ENCODE results near the gene PRKACA.

Gene PRKACA

GRCh38 chr19:14117668-14118164, at the start of gene PRKACA:
Gene PRKACA, minus strand, starts transcription at chr19:14117762. Its CDS starts 215 bp downstream, at chr19:14117547.
- DNase-seq (ENCODE audit: low read depth): peak; percentile 98

- no peak for DNase-seq (ENCODE audit: low read depth)
Observed at GRCh38 chr19:14166999-14167575, 49.5 kb upstream of the PRKACA start.

DNA sequence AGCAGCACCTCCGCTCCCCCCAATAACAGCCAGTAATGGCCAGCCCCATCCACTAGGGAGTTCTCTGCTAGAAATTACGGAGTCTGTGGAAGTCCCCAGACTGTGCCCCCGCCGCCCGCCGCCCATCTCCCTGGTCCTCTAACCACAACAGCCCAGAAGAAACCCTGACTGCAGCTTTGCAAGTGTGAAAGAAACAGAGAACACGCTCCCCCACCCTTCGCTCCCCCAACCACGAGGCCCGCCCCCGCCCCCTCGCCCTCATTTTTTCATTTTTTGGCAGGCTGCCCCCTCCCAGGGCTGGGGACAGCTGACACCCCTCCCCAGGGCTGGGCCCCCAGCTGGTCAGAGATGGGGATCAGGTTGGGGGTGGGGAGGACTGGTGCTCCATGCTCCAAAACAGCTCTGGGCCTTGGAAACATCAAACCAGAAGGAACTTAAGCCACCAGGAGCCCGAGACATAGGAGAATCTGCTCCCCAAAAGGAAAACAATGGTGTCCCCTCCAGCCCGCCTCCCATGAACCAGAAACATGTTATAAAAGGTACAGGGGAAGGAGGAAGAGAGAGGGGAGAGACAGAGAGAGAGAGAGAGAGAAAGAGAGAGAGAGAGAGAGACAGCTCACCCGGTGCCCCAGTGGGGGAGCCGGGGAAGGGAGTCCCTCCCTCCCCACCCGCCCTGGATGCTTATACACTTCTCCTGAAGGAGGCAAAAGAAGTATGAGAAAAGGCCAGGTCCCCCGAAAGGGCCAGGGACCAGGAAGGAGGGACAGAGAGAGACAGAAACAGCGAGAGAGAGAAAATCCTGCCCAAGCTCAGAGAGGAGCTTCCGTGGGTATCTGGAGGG, 48.6 kb upstream of the PRKACA start:
- no peak for DNase-seq (ENCODE audit: low read depth)

DNA sequence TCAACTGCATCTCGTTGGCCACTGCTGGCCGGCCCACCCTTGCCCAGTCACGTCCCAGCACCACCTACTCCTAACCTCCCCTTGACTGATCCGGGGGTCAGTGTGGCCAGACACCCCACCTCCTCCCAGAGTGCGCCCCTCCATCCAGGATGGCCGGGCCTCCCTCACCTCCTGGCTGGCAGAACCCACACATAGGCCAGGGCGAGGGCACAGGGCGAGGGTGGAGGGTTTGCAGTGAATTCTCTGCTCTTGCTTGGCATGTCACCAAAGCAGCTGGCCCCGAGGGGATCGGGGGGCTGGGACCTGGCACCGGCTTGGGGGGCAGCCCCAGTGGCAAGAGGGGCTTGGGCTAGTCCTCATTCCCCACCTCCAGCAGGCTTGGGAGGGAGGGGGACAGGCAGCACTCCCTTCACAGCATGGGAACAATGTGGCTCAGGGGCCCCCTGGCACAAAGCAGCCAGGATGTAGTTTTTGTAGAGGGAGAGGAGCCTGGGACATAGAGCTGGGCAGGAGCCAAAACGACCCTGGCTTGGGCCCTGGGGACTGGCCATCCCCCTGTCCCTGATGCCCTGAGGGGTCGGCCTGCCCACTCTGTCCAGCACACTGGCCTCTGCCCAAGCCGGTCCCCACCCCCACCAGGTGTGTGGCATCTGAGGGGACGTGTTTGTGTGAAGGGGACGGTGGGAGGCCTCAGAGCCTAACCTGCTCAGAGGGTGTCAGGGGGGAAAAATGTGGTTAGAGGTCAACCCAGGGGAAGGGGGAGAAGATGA, 47.3 kb upstream of the PRKACA start:
- DNase-seq (ENCODE audit: low read depth): no peak

DNA sequence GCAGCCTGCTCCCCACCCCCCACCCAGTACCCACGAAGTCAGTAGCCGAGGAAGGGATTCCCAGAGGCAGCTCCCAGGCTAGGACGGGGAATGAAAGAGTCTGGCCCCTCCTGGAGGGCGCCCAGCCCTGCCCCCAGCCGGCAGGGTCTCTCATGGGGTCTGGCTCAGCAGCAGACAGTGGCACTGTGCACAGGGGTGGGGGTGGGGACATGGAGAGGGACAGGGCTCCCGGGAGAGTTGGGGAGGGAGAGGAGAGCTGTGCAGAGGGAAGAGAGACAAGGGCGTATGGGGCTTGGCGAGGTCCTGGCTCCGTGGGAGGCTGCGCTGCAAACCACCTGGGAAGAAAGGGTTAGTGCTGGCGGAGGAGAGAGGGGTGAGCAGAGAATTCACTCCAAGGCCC, 46.5 kb upstream of the PRKACA start:
- DNase-seq (ENCODE audit: low read depth): no peak

DNA sequence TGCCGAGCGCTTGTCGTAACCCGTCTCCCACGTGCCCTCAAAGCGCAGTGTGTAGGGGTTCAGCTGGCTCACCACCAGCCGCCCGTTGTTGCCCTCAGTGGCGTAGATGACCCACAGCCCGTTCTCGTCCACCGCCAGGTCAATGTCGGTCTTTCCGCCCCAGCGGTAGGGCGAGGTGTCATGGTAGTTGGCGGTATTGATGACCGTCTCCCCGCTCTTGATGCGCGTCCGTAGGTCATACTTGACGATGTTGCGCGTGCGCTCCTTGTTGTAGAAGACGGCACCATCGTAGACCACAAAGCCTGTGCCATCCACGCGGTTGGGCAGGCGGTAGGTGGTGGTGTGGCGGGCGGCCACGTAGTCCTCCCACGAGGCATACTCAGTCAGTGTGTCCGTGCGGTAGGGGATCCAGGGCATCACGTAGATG, 45.3 kb upstream of the PRKACA start:
- no peak for DNase-seq (ENCODE audit: low read depth)

- DNase-seq (ENCODE audit: low read depth): no peak
Observed at GRCh38 chr19:14161305-14161704, 43.7 kb upstream of the PRKACA start.

DNA sequence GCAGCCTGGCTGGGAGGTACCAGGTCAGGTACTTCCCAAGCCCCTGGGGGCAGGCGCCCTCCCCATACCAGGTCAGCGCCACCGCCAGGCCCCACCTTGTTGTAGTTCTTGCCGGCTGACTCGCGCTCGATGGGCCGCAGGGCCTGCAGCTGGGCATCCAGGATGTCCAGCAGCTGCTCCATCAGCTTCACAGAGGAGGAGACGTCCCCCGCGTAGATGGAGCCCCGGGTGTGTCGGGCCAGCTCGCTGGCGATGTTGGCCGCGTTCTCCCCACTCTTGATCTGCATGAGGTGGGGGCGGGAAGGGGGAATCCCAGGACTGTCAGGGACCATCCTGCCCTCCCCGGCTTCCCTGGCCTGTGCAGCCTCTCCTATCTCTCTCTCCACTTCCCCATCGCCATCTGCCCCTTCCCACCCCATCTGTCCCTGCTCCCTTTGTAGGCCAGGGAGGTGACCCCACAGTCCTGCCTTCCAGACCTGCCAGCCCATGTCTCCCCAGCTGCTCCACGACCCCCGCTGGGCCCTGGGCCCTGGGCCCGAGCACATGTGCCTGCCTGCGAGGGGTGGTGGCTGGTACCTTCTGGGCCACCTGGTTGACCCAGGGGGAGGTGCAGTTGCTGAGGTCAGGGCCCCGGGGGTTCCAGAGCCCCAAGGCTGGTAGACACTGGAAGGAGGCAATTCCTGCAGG, 42.6 kb upstream of the PRKACA start:
- no peak for DNase-seq (ENCODE audit: low read depth)

- DNase-seq (ENCODE audit: low read depth): no peak
Observed at GRCh38 chr19:14159059-14159458, 41.5 kb upstream of the PRKACA start.

DNA sequence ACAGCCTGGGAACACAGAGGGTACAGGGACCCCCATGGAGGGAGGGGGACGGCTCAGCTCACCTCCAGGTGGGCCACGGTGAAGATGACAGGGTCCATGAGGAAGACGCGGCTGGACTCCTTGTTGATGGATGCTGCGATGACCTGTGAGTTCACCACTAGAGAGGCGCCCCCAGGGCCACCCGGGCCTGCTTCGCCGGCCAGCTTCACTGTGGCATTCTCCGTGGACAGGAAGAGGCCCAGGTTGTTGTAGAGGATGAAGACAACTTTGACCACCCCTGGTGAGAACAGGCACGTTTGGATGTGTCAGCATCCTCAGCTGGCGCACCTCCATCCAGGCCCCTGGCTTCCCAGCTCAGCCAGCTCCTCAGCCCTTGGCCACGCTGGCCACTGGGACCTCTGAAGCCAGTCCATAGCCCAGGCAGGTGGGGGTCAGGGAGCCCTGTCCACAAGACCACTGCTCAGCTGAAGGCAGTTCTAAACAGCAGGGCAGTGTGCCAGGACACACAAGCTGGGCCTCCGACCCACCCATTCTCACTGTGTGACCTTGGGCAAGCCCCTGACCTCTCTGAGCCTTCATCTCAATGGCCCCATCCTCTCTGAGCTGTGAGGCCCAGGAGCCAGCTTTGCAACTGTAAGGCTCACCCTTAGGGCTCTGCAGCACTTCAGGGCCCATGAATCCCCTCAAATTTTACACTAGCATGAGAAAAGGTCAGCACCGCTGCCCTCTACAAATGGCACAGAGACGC, 40.9 kb upstream of the PRKACA start:
- no peak for DNase-seq (ENCODE audit: low read depth)

DNA sequence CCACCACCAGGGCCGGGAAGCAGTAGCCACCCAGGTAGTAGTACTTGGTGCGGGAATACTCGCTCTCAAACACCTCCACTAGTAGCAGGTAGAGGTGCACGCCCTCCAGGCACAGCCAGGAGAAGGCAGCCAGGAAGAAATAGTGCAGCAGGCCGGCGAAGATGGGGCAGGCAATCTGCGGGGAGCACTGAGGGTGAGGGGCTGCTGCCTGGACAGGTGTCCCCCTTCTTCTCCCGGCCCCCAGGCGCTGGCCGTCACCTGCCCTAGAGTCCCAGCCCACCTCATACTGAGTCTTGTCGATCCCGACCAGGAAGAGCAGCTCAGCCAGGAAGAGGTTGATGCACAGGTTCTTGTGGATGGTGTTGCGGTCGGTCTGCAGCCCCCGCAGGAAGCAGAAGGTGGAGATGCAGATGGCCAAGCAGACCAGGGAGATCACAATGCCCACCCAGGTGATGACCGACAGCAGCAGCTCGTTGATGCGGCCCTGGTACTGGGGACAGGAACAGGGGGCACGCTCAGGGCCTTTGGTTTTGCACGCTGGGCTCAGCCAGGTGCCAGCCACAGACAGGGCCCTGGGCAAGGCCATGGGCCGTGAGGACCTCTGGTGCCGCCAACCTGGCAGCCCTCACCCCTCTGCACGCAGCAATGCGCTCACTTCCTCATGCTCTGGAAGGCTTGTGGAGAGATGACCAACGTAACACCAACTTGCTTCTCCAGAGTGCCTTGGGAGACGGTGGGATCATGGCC, 39.6 kb upstream of the PRKACA start:
- no peak for DNase-seq (ENCODE audit: low read depth)

DNA sequence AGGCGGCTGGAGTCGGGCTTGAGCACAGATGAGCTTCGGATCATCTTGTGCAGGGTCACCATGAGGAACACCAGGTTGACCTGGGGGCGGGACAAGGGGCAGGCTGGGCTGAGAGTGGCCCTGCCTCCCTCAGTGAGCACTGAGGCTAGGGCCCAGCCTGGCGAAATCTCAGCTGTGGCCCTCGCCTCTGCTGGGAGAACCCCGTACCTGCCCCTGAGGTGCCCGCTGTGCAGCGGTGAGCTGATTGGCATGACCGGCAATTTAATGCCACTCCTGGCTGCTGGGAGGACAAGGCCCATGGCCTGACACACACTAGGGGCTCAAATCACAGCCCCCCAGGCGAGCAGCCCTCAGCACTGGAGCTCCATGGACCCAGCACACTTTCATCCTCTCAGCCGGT, 38.6 kb upstream of the PRKACA start:
- no peak for DNase-seq (ENCODE audit: low read depth)

DNA sequence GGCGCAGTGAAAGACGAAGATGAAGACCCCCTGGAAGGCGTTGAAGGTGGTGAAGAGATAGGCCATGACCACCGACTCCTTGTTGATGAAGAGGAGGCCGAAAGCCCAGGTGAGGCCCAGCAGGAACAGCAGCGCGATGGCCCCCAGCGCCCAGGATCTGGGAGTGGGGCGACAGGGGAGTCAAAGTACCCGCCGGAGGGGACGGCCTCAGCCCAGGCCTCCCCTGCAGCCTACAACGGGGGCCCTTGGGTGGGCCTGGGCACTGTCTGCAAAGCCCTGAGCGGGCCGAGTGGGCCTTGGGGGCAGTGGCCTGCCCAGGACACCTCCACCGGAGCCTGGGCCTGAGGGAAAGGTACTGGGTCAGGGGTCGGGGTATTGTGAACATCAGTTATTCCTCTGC, 37.8 kb upstream of the PRKACA start:
- DNase-seq (ENCODE audit: low read depth): no peak

- DNase-seq (ENCODE audit: low read depth): no peak
Observed at GRCh38 chr19:14152713-14153112, 35.2 kb upstream of the PRKACA start.

DNA sequence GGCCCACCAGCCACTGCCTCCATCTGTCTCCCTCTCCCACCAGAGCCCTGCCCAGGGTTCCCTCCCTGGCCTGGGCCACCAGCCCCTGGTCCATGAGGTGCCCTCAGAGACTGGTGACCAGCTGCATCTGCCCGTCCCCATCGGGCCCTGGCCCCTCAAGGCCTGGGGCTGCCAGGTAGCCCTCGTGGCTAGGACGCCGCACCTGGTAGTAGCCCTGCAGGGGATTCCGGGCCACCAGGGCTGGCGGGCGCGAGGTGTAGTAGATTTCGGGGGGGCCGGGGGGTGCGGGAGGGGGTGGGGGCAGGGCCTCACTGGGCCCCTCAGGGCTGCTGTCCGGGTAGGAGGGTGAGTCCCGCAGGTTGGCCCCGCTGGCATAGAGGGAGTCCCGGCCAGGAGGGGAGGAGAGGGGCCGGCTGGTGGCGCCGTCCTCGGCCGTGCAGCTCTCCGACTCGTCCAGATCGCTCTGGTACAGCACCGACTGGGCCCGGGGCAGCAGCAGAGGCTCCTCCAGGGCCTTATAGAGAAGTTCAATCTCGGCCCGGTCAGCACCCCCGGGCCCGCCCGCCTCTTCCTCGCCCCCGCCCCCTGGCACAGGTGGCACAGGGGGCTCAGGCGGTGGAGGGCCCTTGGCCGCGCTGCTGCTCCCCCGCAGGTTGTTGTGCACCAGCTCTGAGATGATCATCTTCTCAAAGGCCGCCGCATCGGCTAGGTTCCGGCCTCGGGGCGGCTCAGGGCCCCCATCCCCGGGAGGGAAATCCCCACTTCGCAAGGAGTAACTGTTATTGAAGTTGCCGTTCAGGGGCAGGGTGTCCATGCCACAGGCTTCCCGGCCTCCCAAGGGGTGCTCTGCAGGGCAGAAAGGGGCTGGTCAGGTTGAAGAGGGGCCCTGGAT, 33.5 kb upstream of the PRKACA start:
- DNase-seq (ENCODE audit: low read depth): no peak

- DNase-seq (ENCODE audit: low read depth): no peak
Observed at GRCh38 chr19:14150041-14150769, 32.6 kb upstream of the PRKACA start.

DNA sequence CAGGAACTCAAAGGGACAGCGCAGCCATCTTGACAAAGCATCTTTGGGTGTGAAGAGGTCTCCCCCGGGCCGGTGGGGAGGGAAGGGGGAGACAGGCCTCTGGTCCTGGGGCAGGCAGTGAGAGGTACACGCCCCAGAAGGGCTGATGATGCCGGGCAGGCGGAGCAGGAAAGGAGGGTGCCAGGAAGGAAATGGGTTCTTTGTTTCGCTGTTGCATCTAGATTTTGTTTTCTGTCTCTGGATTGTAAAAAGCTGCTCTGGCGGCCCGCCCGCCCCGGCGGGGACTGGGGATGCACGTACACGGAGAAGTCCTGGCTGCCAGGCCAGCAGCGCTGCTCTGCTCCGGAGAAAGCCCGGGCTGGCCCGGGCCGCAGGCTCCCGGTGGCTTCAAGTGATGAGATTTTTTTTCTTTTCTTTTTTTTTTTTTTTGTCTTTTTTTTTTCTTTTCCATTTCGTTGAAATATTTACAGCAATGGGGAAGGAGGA, 32.0 kb upstream of the PRKACA start:
- peak; percentile 47 for DNase-seq (ENCODE audit: low read depth)

GRCh38 chr19:14148751-14149410, 31.3 kb upstream of the PRKACA start:
- DNase-seq (ENCODE audit: low read depth): no peak
